ENCODE measurements around the gene SELE.

DNA sequence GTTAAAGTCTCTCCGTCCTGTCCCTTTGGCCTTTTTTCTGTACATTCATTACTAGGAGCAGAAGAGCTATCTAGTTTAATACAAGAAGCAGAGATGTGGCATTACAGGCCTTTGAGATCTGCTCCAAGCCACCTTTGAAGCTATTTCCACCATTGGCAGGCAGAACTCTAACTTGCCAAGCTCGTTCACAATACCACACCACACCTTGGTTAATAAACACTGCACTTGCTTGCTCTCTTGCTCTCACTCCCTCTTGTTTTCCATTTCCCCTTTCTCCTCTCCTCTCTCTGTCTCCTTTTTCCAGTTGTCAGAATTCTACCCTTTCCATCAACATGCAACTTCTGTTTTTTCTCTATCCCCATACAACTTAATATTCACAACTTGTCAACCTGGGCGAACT is 7.0 kb downstream of the SELE start:
- TF ChIP-seq, protein P1, sequence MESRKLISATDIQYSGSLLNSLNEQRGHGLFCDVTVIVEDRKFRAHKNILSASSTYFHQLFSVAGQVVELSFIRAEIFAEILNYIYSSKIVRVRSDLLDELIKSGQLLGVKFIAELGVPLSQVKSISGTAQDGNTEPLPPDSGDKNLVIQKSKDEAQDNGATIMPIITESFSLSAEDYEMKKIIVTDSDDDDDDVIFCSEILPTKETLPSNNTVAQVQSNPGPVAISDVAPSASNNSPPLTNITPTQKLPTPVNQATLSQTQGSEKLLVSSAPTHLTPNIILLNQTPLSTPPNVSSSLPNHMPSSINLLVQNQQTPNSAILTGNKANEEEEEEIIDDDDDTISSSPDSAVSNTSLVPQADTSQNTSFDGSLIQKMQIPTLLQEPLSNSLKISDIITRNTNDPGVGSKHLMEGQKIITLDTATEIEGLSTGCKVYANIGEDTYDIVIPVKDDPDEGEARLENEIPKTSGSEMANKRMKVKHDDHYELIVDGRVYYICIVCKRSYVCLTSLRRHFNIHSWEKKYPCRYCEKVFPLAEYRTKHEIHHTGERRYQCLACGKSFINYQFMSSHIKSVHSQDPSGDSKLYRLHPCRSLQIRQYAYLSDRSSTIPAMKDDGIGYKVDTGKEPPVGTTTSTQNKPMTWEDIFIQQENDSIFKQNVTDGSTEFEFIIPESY (CRISPR knock-in tag; IDR thresholded peaks at IDR 0.05) = no peak
- TF ChIP-seq, protein P2, sequence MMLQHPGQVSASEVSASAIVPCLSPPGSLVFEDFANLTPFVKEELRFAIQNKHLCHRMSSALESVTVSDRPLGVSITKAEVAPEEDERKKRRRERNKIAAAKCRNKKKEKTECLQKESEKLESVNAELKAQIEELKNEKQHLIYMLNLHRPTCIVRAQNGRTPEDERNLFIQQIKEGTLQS (CRISPR knock-in tag; IDR thresholded peaks at IDR 0.05) = no peak
- TF ChIP-seq POLR2AphosphoS5 (IDR thresholded peaks at IDR 0.05; ENCODE audit: low read depth, low read length) (no peak), RCOR2 (CRISPR knock-in tag; IDR thresholded peaks at IDR 0.05) (no peak), CTCF (CRISPR knock-in tag; IDR thresholded peaks at IDR 0.05) (no peak), FOXK2 (IDR thresholded peaks at IDR 0.05) (no peak), ZBTB49 (CRISPR knock-in tag; IDR thresholded peaks at IDR 0.05; ENCODE audit: borderline replicate concordance) (no peak), MYPOP (CRISPR knock-in tag; IDR thresholded peaks at IDR 0.05) (no peak), RFX5 (IDR thresholded peaks at IDR 0.05; ENCODE audit: low read depth, low read length) (no peak), SETDB1 (CRISPR knock-in tag; IDR thresholded peaks at IDR 0.05; ENCODE audit: borderline replicate concordance) (no peak), TOE1 (CRISPR knock-in tag; IDR thresholded peaks at IDR 0.05) (no peak), TEAD2 (CRISPR knock-in tag; IDR thresholded peaks at IDR 0.05) (no peak)
- TF ChIP-seq, protein P3, sequence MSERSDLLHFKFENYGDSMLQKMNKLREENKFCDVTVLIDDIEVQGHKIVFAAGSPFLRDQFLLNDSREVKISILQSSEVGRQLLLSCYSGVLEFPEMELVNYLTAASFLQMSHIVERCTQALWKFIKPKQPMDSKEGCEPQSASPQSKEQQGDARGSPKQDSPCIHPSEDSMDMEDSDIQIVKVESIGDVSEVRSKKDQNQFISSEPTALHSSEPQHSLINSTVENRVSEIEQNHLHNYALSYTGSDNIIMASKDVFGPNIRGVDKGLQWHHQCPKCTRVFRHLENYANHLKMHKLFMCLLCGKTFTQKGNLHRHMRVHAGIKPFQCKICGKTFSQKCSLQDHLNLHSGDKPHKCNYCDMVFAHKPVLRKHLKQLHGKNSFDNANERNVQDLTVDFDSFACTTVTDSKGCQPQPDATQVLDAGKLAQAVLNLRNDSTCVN (CRISPR knock-in tag; IDR thresholded peaks at IDR 0.05; ENCODE audit: borderline replicate concordance) = no peak

All from HepG2 (cell line).